ENCODE measurements around the gene STX2.

Gene STX2

GRCh38 chr12:130816097-130816496, 23.0 kb downstream of the STX2 start:
- TF ChIP-seq CTCF (conservative IDR thresholded peaks at IDR 0.05) = no peak
- H3K27ac ChIP-seq = 0 out of 2 replicates have a peak overlapping the region, but pooled peaks have one; percentile 6

- TF ChIP-seq CTCF (conservative IDR thresholded peaks at IDR 0.05) = no peak
- H3K27ac ChIP-seq = no peak overlapping the region
These were observed 23.9 kb downstream of the STX2 start for GRCh38 chr12:130815028-130815741.

- H3K27ac ChIP-seq = no peak overlapping the region
- no peak for TF ChIP-seq CTCF (conservative IDR thresholded peaks at IDR 0.05)
These were observed 25.1 kb downstream of the STX2 start for GRCh38 chr12:130813949-130814348.

GRCh38 chr12:130813436-130813835, 25.6 kb downstream of the STX2 start:
- no peak for TF ChIP-seq CTCF (conservative IDR thresholded peaks at IDR 0.05)
- no peak overlapping the region for H3K27ac ChIP-seq

- no peak for TF ChIP-seq CTCF (conservative IDR thresholded peaks at IDR 0.05)
These were observed 29.3 kb downstream of the STX2 start for GRCh38 chr12:130809791-130810190.

GRCh38 chr12:130807309-130807708, 31.7 kb downstream of the STX2 start:
- TF ChIP-seq CTCF (conservative IDR thresholded peaks at IDR 0.05) = no peak
- no peak overlapping the region for H3K27ac ChIP-seq

More at GRCh38 chr12:130809791-130810190, 29.3 kb downstream of the STX2 start:
- H3K27ac ChIP-seq = no peak overlapping the region

- no peak for TF ChIP-seq CTCF (conservative IDR thresholded peaks at IDR 0.05)
- H3K27ac ChIP-seq = no peak overlapping the region
These were observed 32.5 kb downstream of the STX2 start for GRCh38 chr12:130806574-130806973.

Data from VCaP (cell line).